ENCODE measurements around the gene ADAM23.
"Not testable (repeated sequence)": the region's sequence is repeated elsewhere in the genome, so short reads cannot be mapped to it uniquely, and the experiment has no call there.

The ADAM23 gene

DNA sequence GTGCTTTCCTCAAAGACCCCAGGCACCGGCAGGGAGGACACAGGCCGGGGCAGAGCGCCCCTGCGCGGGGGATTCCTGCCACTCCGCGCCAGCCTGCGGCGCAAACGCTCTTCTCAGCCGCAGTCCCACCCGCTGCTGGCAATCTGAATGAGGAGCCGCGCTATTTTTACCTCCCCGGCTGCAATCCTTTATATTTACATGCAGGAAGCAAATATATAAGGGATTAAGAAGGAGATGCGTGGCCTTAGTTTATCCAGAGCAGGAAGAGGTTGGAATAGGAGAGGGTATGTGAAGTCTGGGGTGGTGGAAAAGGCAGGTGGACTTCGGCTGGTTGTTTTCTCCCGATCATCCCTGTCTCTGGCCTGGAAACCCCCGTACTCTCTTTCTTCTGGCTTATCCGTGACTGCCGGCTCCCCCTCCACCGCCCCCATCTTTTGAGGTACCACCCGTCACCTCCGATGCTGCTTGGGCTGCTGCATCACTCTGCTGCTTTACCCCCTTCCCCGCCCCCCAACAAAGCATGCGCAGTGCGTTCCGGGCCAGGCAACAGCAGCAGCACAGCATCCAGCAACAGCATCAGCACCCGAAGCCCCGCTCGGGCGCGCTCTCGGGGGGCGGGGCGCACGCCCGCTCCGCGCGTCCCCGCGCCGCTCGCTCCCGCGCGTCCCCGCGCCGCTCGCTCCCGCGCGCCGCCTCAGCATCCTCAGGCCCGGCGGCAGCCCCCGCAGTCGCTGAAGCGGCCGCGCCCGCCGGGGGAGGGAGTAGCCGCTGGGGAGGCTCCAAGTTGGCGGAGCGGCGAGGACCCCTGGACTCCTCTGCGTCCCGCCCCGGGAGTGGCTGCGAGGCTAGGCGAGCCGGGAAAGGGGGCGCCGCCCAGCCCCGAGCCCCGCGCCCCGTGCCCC, at the start of gene ADAM23:
TSS of gene ADAM23 (plus strand) at position 700 of the 902 bp plus-strand sequence. CDS start 335 bp downstream, outside the sequence.
- peak; percentile 51 for DNase-seq
- ATAC-seq: peak; percentile 42

GRCh38 chr2:206396211-206396610, 47.1 kb upstream of the ADAM23 start:
- DNase-seq (no peak), ATAC-seq (no peak)

GRCh38 chr2:206402956-206403569, 40.3 kb upstream of the ADAM23 start:
- DNase-seq, ATAC-seq: not testable (repeated sequence)

DNA sequence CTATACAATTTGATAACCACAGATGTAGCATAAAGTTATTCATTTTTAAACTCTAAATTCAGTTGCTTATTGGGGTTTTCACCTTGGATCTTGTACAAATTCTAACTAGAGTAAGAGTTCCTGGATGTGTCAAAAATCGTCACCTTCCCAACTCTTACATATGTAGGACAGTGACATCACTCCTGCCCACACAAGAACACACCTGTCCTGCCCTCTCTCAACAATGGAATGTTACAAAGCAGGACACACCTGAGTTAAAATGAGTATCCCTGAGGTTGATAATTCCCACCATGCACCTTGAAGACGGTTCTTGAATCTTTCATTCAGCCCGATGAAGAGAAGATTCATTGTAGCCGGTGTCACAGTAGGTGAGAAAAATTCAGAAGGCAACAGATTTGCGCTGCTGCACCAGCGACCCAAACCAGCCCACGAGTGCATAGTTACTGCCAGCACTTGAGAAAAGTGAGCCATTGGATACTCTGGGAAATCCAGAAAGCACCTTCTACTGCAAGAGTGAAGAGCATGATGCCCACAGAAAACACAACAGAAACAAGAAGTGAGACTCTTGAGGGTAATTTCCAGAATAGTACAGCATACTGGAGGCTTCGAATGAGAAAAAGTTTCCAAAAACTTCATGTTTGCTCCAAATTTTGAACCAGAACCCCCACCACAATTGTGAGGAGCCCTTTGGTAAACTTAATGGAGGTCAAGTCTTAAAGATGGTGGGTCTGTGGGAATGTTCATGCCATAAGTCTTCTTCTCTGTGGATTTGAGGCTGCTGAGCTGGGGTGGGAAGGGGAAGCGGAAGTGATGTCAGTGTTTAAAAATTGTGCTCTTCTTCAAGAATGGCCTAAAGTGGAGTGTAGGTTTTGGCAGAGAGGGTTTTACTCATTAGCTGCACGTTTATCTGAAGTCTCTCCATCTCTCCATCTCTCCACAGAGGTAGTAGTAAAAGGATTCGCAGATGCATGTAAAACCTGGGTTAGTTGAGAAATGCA, 34.7 kb upstream of the ADAM23 start:
- no peak for DNase-seq
- ATAC-seq: no peak

GRCh38 chr2:206410714-206411113, 32.6 kb upstream of the ADAM23 start:
- DNase-seq: no peak
- no peak for ATAC-seq

- DNase-seq: no peak
- ATAC-seq: no peak
Observed at GRCh38 chr2:206415618-206416243, 27.6 kb upstream of the ADAM23 start.

DNA sequence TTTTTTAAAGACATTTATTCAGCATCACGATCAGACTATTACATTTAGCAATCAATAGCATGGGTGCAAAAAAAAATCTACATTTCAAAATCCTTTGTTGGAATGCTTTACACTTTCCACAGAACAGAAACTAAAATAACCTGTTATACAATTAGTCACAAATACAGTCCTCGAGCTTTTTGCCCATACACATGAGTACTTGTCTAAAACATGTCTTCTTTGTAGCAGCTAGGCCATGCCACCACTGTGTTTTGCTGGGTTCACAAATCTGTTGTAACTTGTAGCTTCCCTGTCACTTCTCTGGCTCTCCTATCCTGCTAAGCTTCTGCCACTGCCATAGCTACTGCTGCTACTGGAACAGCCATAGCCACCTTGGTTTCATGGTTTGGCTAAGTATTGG, 24.4 kb upstream of the ADAM23 start:
- DNase-seq (no peak), ATAC-seq (no peak)

GRCh38 chr2:206420721-206421120, 22.6 kb upstream of the ADAM23 start:
- ATAC-seq: no peak
- DNase-seq: no peak

DNA sequence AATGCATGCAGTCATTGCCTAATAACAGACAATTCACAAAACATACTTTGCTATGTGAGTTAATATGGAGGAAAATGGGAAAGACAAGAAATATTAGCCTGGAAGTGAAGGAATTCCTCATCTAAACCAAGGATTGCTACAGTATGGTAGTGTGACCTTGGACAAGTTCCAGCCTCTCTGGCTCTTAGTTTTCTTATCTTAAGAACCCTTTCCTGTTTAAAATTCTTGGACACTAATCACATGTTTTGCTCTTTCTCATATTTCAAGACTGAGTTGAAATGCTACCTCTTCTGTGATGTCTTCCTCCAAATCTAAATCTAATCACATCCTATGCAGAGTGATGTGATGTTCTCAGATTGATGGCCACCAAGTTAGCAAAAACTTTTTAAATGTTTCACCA, 20.8 kb upstream of the ADAM23 start:
- no peak for DNase-seq
- ATAC-seq: no peak

- ATAC-seq: no peak
- DNase-seq: no peak
Observed at GRCh38 chr2:206423147-206423546, 20.2 kb upstream of the ADAM23 start.

GRCh38 chr2:206424134-206424533, 19.2 kb upstream of the ADAM23 start:
- no peak for ATAC-seq
- DNase-seq: no peak

GRCh38 chr2:206428783-206429182, 14.5 kb upstream of the ADAM23 start:
- no peak for DNase-seq
- no peak for ATAC-seq

GRCh38 chr2:206430452-206430851, 12.9 kb upstream of the ADAM23 start:
- no peak for ATAC-seq
- DNase-seq: no peak

- ATAC-seq (no peak), DNase-seq (no peak)
Observed at GRCh38 chr2:206431439-206431838, 11.9 kb upstream of the ADAM23 start.

DNA sequence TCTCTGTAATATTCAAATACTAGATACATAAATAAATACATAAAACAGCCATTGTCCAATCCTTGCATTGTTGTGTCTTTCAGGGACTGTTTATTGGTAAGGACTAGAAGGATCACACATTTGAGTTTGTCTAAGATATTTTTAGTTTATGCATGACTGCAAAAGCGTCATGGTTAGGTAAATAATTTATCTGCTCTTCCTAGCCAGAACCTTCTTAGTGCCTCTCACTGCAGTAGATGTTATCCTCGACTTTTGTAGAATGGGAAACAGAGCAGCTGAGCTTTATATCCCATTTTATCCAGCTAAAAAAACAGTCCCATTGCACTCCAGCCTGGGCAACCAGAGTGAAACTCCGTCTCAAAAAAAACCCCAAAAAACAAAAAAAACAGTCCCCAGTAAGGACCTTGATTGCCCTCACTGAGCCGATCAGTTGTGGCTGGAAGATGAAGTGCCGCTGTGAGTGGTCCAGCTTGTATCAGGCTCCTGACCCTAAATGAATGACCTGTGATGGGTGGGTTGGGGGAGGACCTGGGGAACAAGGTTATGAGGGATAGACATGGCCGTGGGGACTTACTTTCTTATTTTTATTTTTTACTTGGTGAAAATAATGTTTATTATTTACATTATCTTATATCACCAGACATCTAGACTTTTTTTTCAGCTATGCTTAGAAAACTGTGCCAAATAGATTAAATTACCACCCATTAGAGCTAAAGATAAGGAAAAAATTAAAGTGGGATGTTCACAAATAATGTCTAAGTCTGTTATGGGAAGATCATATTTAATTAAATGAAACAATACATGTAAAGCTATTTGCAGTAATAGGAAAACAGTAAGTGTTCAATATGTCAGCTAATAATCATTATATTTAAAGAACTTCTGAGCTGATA, 10.9 kb upstream of the ADAM23 start:
- no peak for ATAC-seq
- no peak for DNase-seq

- ATAC-seq: no peak
Observed at GRCh38 chr2:206433190-206433589, 10.1 kb upstream of the ADAM23 start.

GRCh38 chr2:206433686-206434085, 9.6 kb upstream of the ADAM23 start:
- no peak for ATAC-seq
- no peak for DNase-seq

More at GRCh38 chr2:206433190-206433589, 10.1 kb upstream of the ADAM23 start:
- DNase-seq: no peak

DNA sequence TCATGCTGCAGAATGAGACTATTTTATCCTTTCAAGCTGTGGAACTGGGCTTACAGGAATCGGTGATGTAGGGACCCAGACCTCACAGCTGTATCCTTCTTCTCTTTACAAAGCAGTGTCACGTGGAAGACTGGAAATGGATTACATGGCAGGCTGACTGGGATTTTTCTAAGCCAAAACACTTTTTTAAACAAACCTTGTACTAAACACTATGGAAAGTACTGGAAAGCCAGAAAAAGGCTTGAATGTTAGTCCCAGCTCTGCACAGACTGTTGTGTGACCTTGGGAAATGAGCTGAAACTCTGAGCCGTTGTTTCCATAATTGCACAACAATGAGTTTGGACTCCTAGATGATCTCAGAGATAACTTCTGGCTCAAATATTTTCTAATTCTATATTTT, 7.6 kb upstream of the ADAM23 start:
- DNase-seq: no peak
- ATAC-seq: no peak

DNA sequence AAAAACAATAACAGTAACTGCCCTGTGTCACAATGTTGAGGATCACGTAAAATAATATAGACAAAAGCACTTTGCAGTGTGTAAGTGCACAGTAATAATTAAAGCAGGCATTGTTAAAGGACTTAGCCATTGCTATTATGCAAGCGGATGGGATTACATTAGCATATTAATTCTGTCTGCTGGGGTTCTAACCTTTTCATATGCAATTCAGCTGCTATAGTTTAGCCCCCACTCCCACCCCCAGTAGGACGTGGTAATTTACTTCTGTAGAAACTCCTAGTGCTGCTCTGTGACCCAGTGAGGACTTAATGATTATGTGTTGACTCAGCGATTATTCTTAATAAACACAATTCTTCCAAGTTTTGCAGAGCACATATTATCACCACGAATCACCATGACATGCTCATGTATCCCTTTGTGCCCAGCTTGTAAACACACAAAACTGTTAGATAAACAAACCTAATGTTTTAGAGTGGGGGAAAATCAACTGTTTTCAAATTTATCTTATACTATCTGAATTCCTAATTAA, 5.1 kb upstream of the ADAM23 start:
- DNase-seq (no peak), ATAC-seq (no peak)

DNA sequence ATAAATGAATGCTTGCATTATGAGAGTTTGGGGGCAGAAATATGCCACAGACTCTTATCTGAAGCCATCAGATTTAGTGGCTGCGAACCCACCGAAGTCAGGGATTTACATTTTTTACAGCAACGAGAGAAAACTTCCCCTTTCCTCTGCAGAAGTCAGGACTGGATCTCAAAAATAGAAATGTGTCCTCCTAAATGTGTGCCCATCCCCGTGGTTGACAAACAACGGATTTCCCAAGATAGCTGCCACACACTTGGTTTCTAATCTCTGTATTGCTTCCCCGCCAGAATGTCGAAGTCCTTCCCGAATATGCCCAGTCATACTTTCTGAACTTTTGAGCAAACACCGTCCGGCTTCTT, 879 bp upstream of the ADAM23 start:
- ATAC-seq (no peak), DNase-seq (no peak)
